ENCODE data around the gene SLC39A7. TPM values are rescaled to one million over a fixed set of nuclear protein-coding genes. Genes with fewer than 3 reads are reported as not detected.

SLC39A7 gene
- total RNA-seq, 1 donor from 2014 or later, result 147 TPM

DNA sequence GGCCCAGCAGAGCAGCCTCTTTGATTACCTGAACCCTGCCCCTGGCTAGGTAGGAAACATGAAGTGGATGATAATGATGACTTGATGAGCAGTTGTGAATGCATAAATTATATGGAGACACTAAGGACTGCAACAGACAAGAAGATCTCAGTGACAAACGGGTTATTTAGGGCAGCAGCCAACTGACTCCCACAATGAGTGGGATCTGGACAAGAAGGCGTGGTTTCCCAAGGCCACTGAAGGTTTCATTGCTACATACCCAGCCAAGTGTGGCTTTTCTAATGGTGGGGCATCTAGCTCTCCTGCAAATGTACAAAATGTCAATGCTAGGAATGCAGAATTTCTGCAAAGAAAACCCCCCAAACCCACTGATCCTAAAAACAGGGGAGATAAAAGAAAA, 37.1 kb downstream of the SLC39A7 start:
- Mint-ChIP-seq H3K9me3 (no peaks in the 10 kb centered on the region), H3K27ac (no peak overlapping the region), H3K27me3 (peaks cover 37% of the 10 kb centered on the region), H3K4me1 (ENCODE audit: unreplicated experiment) (peaks cover 15% of the 10 kb centered on the region), H3K4me3 (no peak overlapping the region), H3K36me3 (no peaks in the 10 kb centered on the region)
- TF ChIP-seq, protein P1, sequence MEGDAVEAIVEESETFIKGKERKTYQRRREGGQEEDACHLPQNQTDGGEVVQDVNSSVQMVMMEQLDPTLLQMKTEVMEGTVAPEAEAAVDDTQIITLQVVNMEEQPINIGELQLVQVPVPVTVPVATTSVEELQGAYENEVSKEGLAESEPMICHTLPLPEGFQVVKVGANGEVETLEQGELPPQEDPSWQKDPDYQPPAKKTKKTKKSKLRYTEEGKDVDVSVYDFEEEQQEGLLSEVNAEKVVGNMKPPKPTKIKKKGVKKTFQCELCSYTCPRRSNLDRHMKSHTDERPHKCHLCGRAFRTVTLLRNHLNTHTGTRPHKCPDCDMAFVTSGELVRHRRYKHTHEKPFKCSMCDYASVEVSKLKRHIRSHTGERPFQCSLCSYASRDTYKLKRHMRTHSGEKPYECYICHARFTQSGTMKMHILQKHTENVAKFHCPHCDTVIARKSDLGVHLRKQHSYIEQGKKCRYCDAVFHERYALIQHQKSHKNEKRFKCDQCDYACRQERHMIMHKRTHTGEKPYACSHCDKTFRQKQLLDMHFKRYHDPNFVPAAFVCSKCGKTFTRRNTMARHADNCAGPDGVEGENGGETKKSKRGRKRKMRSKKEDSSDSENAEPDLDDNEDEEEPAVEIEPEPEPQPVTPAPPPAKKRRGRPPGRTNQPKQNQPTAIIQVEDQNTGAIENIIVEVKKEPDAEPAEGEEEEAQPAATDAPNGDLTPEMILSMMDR (conservative IDR thresholded peaks at IDR 0.05), result no peak
- no peak for DNase-seq (ENCODE audit: extremely low spot score, unreplicated experiment)

DNA sequence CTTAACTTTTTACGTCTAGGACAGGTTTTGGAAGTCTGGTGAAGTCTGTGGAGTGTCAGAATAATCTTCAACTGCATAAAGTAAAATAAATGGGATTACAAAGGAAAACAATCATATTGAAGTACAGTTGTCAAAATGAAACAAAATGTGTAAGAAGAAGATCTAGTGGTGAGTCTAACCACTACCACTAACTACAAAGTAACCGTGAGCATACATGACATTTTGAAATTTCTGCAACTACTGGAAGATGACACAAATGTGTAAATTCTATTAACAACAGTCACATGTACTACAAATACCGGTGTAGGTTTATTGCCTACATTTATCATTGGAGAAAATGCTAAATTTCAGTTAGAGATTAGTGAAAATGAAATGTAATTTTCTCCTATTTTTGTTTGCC, 41.3 kb downstream of the SLC39A7 start:
- no peak overlapping the region for H3K4me3 Mint-ChIP-seq
- H3K9me3 Mint-ChIP-seq, result no peaks in the 10 kb centered on the region
- DNase-seq (ENCODE audit: extremely low spot score, unreplicated experiment), result no peak
- H3K4me1 Mint-ChIP-seq (ENCODE audit: unreplicated experiment), result no peaks in the 10 kb centered on the region
- no peak overlapping the region for H3K27ac Mint-ChIP-seq
- H3K36me3 Mint-ChIP-seq, result no peaks in the 10 kb centered on the region
- TF ChIP-seq, protein P1 (conservative IDR thresholded peaks at IDR 0.05), result no peak
- peaks cover 40% of the 10 kb centered on the region for H3K27me3 Mint-ChIP-seq

DNA sequence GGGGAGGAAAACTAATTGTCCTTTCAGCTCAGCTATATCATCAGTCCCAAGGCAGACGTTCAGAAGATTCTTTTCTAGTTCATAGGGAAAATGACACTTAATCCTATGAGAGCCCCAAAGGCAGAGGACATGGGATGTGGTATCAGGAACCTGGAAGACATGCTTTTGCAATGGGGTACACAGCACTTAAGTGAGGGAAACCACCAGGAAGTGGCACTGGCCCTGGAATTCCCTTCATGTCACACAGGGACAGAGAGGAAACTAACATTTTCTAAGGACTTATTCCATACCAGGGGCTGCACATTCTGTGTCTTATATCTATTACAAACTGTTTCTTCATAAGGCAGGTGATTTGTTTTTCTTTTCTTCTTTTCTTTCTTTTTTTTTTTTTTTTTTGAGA, 42.8 kb downstream of the SLC39A7 start:
- no peaks in the 10 kb centered on the region for H3K36me3 Mint-ChIP-seq
- H3K4me3 Mint-ChIP-seq, result no peak overlapping the region
- no peak for DNase-seq (ENCODE audit: extremely low spot score, unreplicated experiment)
- H3K9me3 Mint-ChIP-seq, result no peaks in the 10 kb centered on the region
- H3K27me3 Mint-ChIP-seq, result peaks cover 36% of the 10 kb centered on the region
- TF ChIP-seq, protein P1 (conservative IDR thresholded peaks at IDR 0.05), result no peak
- H3K4me1 Mint-ChIP-seq (ENCODE audit: unreplicated experiment), result peaks cover 2% of the 10 kb centered on the region
- H3K27ac Mint-ChIP-seq, result no peak overlapping the region

DNA sequence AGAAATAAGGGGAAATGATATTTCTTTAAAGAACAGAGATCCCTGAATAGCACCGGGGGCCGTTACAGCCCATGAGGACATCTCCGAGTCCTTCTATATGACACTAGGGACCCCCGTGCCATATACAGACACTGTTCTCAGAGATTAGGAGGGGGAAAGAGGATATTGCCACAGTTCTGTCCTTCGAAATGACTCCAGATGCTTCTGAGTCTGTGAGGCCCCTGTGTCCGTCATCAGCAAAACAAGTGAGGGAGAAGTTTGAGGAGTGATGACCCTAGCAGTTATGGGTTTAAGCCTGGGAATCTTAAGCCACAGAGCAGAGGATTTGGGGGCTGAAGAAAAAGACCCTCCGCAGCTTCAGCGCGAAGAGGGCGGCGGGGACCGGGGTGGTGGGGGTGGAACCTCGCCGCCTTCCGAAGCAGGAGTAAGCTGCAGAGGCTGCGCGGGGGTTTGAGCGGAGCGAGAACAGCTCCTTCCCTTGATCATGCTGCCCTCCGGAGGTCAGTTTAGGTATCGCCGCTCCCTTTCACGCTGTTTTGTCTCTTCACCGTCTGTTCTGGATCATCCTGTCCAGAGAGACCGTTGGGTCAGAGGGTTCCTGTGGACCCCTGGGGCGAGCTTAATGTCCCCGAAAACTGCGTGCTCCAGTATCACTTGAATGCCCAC, 47.4 kb downstream of the SLC39A7 start:
- Mint-ChIP-seq H3K4me3 (peak overlapping the region; percentile 95), H3K36me3 (peaks cover 16% of the 10 kb centered on the region), H3K4me1 (ENCODE audit: unreplicated experiment) (peaks cover 28% of the 10 kb centered on the region), H3K27me3 (peaks cover 12% of the 10 kb centered on the region), H3K9me3 (no peaks in the 10 kb centered on the region), H3K27ac (peak overlapping the region; percentile 96)
- TF ChIP-seq, protein P1 (conservative IDR thresholded peaks at IDR 0.05), result peak; percentile 98
- DNase-seq (ENCODE audit: extremely low spot score, unreplicated experiment), result peak; percentile 95

DNA sequence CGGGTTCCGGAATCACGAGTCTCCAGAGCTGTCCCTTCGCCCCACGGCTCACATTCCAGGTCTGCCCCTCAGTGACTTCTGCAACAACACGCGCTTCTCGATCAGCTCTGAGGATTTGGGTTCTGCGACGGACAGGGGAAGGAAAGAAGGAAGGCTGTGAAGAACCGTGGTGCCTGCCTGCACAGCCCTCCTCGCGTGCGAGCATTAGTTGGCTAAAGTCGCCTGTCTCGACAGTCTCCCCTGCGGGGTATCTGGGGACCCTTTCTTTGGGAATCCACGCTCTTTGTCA, 47.9 kb downstream of the SLC39A7 start:
- peaks cover 28% of the 10 kb centered on the region for H3K4me1 Mint-ChIP-seq (ENCODE audit: unreplicated experiment)
- TF ChIP-seq, protein P1 (conservative IDR thresholded peaks at IDR 0.05), result peak; percentile 14
- peaks cover 16% of the 10 kb centered on the region for H3K36me3 Mint-ChIP-seq
- H3K27me3 Mint-ChIP-seq, result peaks cover 8% of the 10 kb centered on the region
- no peaks in the 10 kb centered on the region for H3K9me3 Mint-ChIP-seq
- peak overlapping the region; percentile 95 for H3K4me3 Mint-ChIP-seq
- DNase-seq (ENCODE audit: extremely low spot score, unreplicated experiment), result no peak
- H3K27ac Mint-ChIP-seq, result peak overlapping the region; percentile 96
